Retinal pigment epithelial cell (primary cell): ENCODE data around the gene ADGRD2.

Source experiments
- DNase-seq: peaks from one replicate; pipeline ENCODE4 v3.0.0-alpha.2; 2010; ENCODE audit warnings: low read depth
- H3K4me3 ChIP-seq: 2 replicates; pipeline ENCODE4 v1.5.1; 2011; ENCODE audit warnings: mild to moderate bottlenecking, low read length, control low read depth, moderate library complexity
- CTCF ChIP-seq: conservative IDR thresholded peaks from 2 replicates; pipeline ENCODE4 v1.5.1; 2011; ENCODE audit warnings: low read depth, low read length, control low read depth, inconsistent platforms

Gene ADGRD2

DNA sequence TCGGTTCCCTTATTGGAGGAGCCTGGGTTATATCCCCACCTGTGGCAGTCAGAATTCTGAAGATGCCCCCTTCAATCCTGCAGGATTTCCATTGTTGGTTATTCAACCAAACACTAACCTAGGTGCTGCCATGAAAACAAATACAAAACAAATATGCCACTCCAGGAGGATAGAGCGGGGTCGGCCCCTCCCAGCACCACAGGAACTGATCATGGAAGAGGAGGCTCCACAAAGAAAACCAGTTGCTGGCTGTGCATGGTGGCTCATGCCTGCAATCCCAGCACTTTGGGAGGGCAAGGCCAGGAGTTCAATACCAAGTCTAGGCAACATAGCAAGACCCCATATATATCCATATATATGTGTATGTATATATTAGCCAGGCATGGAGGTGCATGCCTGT, 13.2 kb upstream of the ADGRD2 start:
- TF ChIP-seq CTCF: no peak
- no peak for DNase-seq
- H3K4me3 ChIP-seq: no peak overlapping the region

DNA sequence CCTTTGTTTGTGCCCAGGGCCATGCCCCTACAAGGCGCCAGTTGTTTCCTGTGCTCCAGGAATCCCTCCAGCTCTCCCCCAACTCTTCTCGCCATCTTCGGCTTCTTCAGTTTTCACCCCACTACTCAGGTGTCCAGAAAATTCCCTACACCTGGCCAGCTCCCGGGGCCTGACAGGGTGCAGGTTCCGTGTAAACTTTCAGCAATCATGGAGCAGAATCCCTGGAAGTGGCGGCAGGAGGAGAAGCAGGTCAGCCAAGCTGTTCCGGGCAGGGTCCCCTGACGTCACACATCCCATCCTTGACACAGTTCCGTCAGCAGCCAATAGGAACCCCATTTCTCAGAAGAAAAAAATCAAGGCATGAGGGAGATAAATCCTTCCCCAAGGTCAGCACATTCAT, 12.2 kb upstream of the ADGRD2 start:
- no peak overlapping the region for H3K4me3 ChIP-seq
- no peak for TF ChIP-seq CTCF
- DNase-seq: no peak

DNA sequence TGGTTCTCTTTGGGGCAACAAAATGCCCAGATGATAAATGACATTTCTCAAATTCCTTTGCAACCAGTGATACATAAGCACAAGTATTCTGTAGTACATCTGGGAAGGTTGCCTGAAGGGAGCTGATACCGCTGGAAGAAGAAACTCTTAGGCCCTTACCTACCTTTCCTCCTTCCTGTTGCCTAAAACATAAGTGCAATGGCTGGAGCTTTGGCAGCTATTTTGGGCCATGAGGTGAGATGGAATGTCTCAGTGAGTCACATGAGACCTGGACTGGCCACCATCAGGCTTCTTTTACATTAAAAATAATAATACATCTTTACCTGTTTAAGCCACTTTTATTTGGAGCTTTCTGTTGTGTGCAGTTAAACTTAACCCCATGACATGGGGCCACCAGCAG, 11.2 kb upstream of the ADGRD2 start:
- H3K4me3 ChIP-seq: no peak overlapping the region
- DNase-seq: no peak
- no peak for TF ChIP-seq CTCF

DNA sequence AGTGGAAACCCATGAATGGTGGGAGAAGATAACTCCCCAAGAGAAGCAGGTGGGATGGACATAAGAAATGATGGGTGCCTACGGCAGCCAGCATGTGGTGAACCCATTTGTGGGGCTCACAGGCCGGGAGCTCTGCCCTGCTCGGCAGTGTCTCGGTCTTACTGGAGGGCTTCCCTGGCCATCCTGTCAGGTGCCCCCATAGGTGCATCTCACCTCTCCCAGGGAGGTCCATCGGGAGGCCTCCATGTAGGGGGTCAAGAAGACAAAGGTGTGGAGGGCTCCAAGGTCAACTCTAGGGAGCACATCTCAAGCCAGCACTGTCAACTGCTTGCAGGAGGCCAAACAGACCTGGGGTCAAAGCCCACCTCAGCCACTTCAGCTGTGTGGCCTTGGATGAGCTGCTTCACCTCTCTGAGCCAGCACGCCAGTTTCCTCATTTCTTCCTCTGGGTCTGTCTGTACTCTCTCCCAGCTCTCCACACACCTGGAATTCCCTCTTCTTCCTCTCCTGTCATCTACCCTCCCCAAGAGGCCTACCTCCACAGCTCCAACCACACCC, 10.5 kb upstream of the ADGRD2 start:
- no peak overlapping the region for H3K4me3 ChIP-seq
- no peak for TF ChIP-seq CTCF
- no peak for DNase-seq

GRCh38 chr9:124440786-124441185, 9.5 kb upstream of the ADGRD2 start:
- no peak overlapping the region for H3K4me3 ChIP-seq
- DNase-seq: no peak
- no peak for TF ChIP-seq CTCF

GRCh38 chr9:124441291-124441690, 9.0 kb upstream of the ADGRD2 start:
- no peak for DNase-seq
- no peak for TF ChIP-seq CTCF
- no peak overlapping the region for H3K4me3 ChIP-seq

DNA sequence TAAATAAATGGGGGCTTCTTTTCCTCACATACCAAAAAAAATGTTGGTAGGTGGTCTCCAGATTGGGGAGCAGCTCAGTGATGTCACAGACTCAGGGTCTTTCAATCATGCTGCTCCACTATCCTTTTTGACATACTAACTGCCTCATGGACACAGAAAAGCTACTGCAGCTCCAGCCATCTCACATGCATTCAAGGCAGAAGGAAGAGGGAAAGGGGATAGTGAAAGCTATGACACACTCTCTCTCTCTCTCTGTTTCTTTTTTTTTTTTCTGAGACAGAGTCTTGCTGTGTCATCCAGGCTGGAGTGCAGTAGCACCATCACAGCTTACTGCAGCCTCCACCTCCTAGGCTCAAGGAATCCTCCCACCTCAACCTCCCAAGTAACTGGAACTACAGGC, 7.9 kb upstream of the ADGRD2 start:
- no peak for TF ChIP-seq CTCF
- no peak for DNase-seq
- H3K4me3 ChIP-seq: no peak overlapping the region
